ENCODE data around the gene MED1.
"Not testable (repeated sequence)": the region's sequence is repeated elsewhere in the genome, so short reads cannot be mapped to it uniquely, and the experiment has no call there.

MED1 gene

GRCh38 chr17:39429600-39429999 is 21.5 kb downstream of the MED1 start:
- DNase-seq: no peak

- no peak for DNase-seq
Observed at GRCh38 chr17:39416141-39416540, 34.9 kb downstream of the MED1 start.

- no peak for DNase-seq
Observed at GRCh38 chr17:39410279-39410678, 40.8 kb downstream of the MED1 start.

GRCh38 chr17:39408360-39408759 is 42.7 kb downstream of the MED1 start:
- no peak for DNase-seq

GRCh38 chr17:39406951-39407350 is 44.1 kb downstream of the MED1 start:
- no peak for DNase-seq

- no peak for DNase-seq
Observed at GRCh38 chr17:39405436-39405835, 45.6 kb downstream of the MED1 start.

- DNase-seq: peak; percentile 94
Observed at GRCh38 chr17:39404542-39405378, 46.3 kb downstream of the MED1 start.

GRCh38 chr17:39402890-39403605 is 48.0 kb downstream of the MED1 start:
- DNase-seq: no peak

- DNase-seq: peak; percentile 96
Observed at GRCh38 chr17:39402244-39402889, 48.7 kb downstream of the MED1 start.

GRCh38 chr17:39401412-39402243 is 49.4 kb downstream of the MED1 start, which contains the start of gene FBXL20:
Gene FBXL20 (minus strand): TSS chr17:39401626. CDS start chr17:39401402, 224 bp downstream.
- peak; percentile 91 for DNase-seq

- no peak for DNase-seq
Observed at GRCh38 chr17:39400547-39401411, 50.3 kb downstream of the MED1 start.

GRCh38 chr17:39399791-39400190 is 51.3 kb downstream of the MED1 start:
- DNase-seq: no peak

- no peak for DNase-seq
Observed at GRCh38 chr17:39393736-39394135, 57.3 kb downstream of the MED1 start.

- no peak for DNase-seq
Observed at GRCh38 chr17:39391448-39391847, 59.6 kb downstream of the MED1 start.

- DNase-seq: no peak
Observed at GRCh38 chr17:39385040-39385439, 66.0 kb downstream of the MED1 start.

- no peak for DNase-seq
Observed at GRCh38 chr17:39380144-39380543, 70.9 kb downstream of the MED1 start.

GRCh38 chr17:39376434-39376833 is 74.6 kb downstream of the MED1 start:
- no peak for DNase-seq

- DNase-seq: not testable (repeated sequence)
Observed at GRCh38 chr17:39367805-39368204, 83.3 kb downstream of the MED1 start.

GRCh38 chr17:39365872-39366271 is 85.2 kb downstream of the MED1 start:
- no peak for DNase-seq

- DNase-seq: peak; percentile 22
Observed at GRCh38 chr17:39365242-39365641, 85.8 kb downstream of the MED1 start.

GRCh38 chr17:39364236-39365025 is 86.6 kb downstream of the MED1 start:
- no peak for DNase-seq

Data from fibroblast of skin of right biceps (primary cell).